GM12873 (cell line): ENCODE data around the gene ECE1.

Experiments used
- CTCF ChIP-seq: IDR thresholded peaks from 2 replicates; pipeline ENCODE4 v1.5.1; 2012; ENCODE audit warnings: low read depth, mild to moderate bottlenecking, moderate library complexity, low read length, control low read depth; ENCODE audit not compliant: insufficient read depth; ENCODE audit errors: missing control alignments

The ECE1 gene

GRCh38 chr1:21251773-21252471 lies 38.3 kb downstream of the ECE1 start:
- TF ChIP-seq CTCF: no peak

GRCh38 chr1:21249940-21250493 lies 40.2 kb downstream of the ECE1 start:
- TF ChIP-seq CTCF: no peak

- TF ChIP-seq CTCF: no peak
Measured at GRCh38 chr1:21247892-21248715, 42.2 kb downstream of the ECE1 start.

- TF ChIP-seq CTCF: no peak
Measured at GRCh38 chr1:21246905-21247642, 43.2 kb downstream of the ECE1 start.

GRCh38 chr1:21245688-21246229 lies 44.5 kb downstream of the ECE1 start:
- no peak for TF ChIP-seq CTCF

GRCh38 chr1:21244986-21245687 lies 45.1 kb downstream of the ECE1 start:
- peak; percentile 61 for TF ChIP-seq CTCF
